OCI-LY3 (cell line): ENCODE results near the gene BCAS2.

Experiments
- H2AFZ ChIP-seq: fragments of 200-600, 300-600 bp; shearing (Covaris generic); 2 replicates; pipeline ENCODE4 v1.6.0; 2014; ENCODE audit warnings: antibody characterized with exemption, low read depth, low read length
- H3K27ac ChIP-seq: fragments of 200-600, 300-600 bp; sonication (generic); 2 replicates; pipeline ENCODE4 v1.5.1; 2014; ENCODE audit warnings: mild to moderate bottlenecking, low read length, moderate library complexity, mixed read lengths
- H3K27me3 ChIP-seq: fragments of 200-600, 300-600 bp; sonication (generic); 2 replicates; pipeline ENCODE4 v1.6.1; 2014; ENCODE audit warnings: low read depth, low read length, mixed read lengths
- H3K36me3 ChIP-seq: fragments of 200-600, 300-600 bp; sonication (generic); replicated peaks from 2 replicates; pipeline ENCODE3; 2014; ENCODE audit warnings: low read depth, low read length, mixed read lengths
- H3K4me1 ChIP-seq: fragments of 300-600, 200-600 bp; sonication (generic); 2 replicates; pipeline ENCODE4 v1.6.1; 2014; ENCODE audit warnings: low read length, mixed read lengths
- H3K4me2 ChIP-seq: fragments of 200-600, 300-600 bp; sonication (generic); 2 replicates; pipeline ENCODE4 v1.6.1; 2014; ENCODE audit warnings: low read length, mixed read lengths
- H3K4me3 ChIP-seq: fragments of 300-600, 200-600 bp; sonication (generic); 2 replicates; pipeline ENCODE4 v1.5.1; 2014; ENCODE audit warnings: antibody characterized with exemption, mild to moderate bottlenecking, low read length, moderate library complexity
- H3K79me2 ChIP-seq: fragments of 300-600, 200-600 bp; shearing (Covaris generic); 2 replicates; pipeline ENCODE4 v1.6.1; 2014; ENCODE audit warnings: mild to moderate bottlenecking, low read length, mixed read lengths
- H3K9ac ChIP-seq: fragments of 300-600, 200-600 bp; shearing (Covaris generic); 2 replicates; pipeline ENCODE4 v1.6.0; 2014; ENCODE audit warnings: mild to moderate bottlenecking, low read length, moderate library complexity
- H3K9me3 ChIP-seq: fragments of 200-600, 300-600 bp; shearing (Covaris generic); 2 replicates; pipeline ENCODE4 v1.6.1; 2014; ENCODE audit warnings: low read length, mixed read lengths; ENCODE audit not compliant: insufficient read depth
- H4K20me1 ChIP-seq: fragments of 200-600, 300-600 bp; sonication (generic); 2 replicates; pipeline ENCODE4 v1.6.1; 2016; ENCODE audit warnings: low read length, mixed read lengths; ENCODE audit not compliant: insufficient read depth
- EZH2phosphoT487 ChIP-seq: fragments of 200-600 bp; shearing (Covaris generic); IDR thresholded peaks from 2 replicates; pipeline ENCODE4 v1.6.1; 2018; ENCODE audit warnings: antibody characterized with exemption, mixed run types, low read depth
- TF ChIP-seq, protein P1 (sequence below): fragments of 200-600, 300-600 bp; sonication (generic); IDR thresholded peaks from 2 replicates; pipeline ENCODE4 v1.5.1; 2014; ENCODE audit warnings: antibody characterized with exemption, low read length, low read depth

Gene BCAS2

DNA sequence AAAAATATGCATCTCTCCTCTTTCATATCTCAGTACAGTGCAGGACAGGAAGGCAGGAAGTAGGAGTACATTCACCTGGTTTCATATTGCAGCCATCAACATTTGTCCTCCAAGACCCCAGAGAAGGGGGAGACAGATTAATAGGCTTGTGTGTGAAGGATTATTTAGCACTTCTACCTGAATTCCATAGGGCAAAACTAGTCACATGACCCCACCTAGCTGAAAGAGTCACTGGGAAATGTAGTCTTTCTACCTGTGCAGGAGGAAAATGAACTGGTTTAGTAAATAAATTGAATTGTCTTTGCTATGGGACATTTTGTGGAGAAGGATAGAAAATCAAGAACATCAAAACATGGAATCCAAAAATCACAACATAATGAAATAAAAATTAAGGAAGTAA, 56.5 kb downstream of the BCAS2 start:
- Histone ChIP-seq H3K79me2 (no peaks in the 10 kb centered on the region), H3K9me3 (no peaks in the 10 kb centered on the region), H3K9ac (no peak overlapping the region), H3K4me2 (no peak overlapping the region), H3K27me3 (no peaks in the 10 kb centered on the region), H3K4me1 (no peaks in the 10 kb centered on the region), H2AFZ (no peak overlapping the region), H3K27ac (no peak overlapping the region), H4K20me1 (no peaks in the 10 kb centered on the region), H3K36me3 (no peaks in the 10 kb centered on the region), H3K4me3 (no peak overlapping the region)
- no peak for TF ChIP-seq EZH2phosphoT487
- TF ChIP-seq, protein P1, sequence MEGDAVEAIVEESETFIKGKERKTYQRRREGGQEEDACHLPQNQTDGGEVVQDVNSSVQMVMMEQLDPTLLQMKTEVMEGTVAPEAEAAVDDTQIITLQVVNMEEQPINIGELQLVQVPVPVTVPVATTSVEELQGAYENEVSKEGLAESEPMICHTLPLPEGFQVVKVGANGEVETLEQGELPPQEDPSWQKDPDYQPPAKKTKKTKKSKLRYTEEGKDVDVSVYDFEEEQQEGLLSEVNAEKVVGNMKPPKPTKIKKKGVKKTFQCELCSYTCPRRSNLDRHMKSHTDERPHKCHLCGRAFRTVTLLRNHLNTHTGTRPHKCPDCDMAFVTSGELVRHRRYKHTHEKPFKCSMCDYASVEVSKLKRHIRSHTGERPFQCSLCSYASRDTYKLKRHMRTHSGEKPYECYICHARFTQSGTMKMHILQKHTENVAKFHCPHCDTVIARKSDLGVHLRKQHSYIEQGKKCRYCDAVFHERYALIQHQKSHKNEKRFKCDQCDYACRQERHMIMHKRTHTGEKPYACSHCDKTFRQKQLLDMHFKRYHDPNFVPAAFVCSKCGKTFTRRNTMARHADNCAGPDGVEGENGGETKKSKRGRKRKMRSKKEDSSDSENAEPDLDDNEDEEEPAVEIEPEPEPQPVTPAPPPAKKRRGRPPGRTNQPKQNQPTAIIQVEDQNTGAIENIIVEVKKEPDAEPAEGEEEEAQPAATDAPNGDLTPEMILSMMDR = no peak

DNA sequence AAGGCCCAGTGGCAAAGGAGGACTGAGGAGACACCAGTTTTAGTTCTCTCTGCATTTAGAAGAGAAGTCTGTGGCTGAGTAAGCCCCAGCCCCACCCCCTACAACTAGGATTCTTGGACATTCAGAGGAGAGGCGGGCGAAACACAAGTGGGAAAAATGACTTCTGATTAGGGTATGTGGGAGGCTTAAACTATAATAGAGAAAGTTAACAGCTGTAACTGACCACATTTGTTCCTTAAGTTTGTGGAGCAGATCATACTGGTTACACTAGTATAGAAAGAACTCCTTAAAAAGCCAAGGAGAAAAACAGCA, 59.2 kb downstream of the BCAS2 start:
- no peaks in the 10 kb centered on the region for H3K4me1 ChIP-seq
- no peak for TF ChIP-seq EZH2phosphoT487
- TF ChIP-seq, protein P1 = no peak
- no peak overlapping the region for H3K27ac ChIP-seq
- no peak overlapping the region for H3K9ac ChIP-seq
- no peaks in the 10 kb centered on the region for H4K20me1 ChIP-seq
- no peak overlapping the region for H3K4me3 ChIP-seq
- no peak overlapping the region for H2AFZ ChIP-seq
- H3K36me3 ChIP-seq = no peaks in the 10 kb centered on the region
- no peak overlapping the region for H3K4me2 ChIP-seq
- no peaks in the 10 kb centered on the region for H3K9me3 ChIP-seq
- H3K27me3 ChIP-seq = no peaks in the 10 kb centered on the region
- no peaks in the 10 kb centered on the region for H3K79me2 ChIP-seq

DNA sequence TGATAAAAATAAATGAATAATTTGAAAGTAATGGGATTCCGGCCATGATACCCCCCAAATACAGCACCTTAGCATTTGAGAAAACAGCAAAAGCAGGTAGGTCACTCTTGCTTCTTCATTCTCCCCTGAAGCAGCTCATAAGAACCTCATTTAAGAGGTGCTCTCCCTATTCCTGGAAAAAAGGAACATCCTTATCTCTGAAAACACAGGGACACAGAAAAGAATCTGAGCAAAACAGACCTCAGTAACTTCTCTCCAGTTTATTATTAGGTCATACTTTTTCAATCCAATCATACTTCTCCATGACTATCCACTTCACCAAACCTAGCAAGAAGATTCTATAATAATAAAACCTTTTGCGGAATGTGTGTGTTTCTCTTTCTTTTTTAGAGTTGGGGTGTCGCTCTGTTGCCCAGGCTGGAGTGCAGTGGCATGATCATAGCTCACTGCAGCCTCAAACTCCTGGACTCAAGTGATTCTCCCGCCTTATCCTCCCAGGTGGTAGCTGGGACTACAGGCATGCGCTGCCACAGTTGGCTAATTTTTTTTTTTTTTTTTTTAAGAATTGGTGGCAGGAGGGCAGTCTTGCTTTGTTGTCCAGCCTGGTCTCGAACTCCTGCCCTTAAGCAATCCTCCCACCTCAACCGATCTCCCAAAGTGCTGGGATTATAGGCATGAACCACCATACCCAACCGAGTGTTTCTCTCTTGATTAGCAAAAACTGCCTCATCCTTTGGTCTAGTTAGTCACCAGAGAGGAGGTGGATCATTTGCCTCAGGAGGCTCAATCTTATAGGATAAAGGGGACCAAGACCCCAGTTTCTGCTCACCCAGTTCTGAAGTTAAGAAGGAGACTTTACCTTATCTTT, 59.8 kb downstream of the BCAS2 start:
- no peaks in the 10 kb centered on the region for H3K36me3 ChIP-seq
- H3K79me2 ChIP-seq = no peaks in the 10 kb centered on the region
- no peaks in the 10 kb centered on the region for H3K9me3 ChIP-seq
- H3K4me3 ChIP-seq = no peak overlapping the region
- H3K4me2 ChIP-seq = no peak overlapping the region
- TF ChIP-seq EZH2phosphoT487 = no peak
- TF ChIP-seq, protein P1 = no peak
- no peaks in the 10 kb centered on the region for H3K27me3 ChIP-seq
- no peak overlapping the region for H3K27ac ChIP-seq
- H4K20me1 ChIP-seq = no peaks in the 10 kb centered on the region
- H3K4me1 ChIP-seq = no peaks in the 10 kb centered on the region
- H2AFZ ChIP-seq = no peak overlapping the region
- H3K9ac ChIP-seq = no peak overlapping the region
